Transverse colon (tissue), 4 donors: ENCODE data around the gene HSPB1.

ENCODE experiments used
- CTCF ChIP-seq, 5 experiments: fragments of 200-600 bp in 3 of 5; fragments of 450-650 bp in 2 of 5; sonication (generic) in 3 of 5; IDR thresholded peaks; 1 replicate in 2 of 5; 2 replicates in 3 of 5; pipeline ENCODE4 v1.5.1; 2016 to 2017; ENCODE audit warnings: antibody characterized with exemption in 5 of 5, inconsistent platforms in 3 of 5, mild to moderate bottlenecking in 2 of 5, moderate library complexity in 1 of 5
- EP300 ChIP-seq: sonication (generic); formaldehyde crosslinking; IDR thresholded peaks from one replicate; pipeline ENCODE4 v1.6.1; 2017; ENCODE audit warnings: antibody characterized with exemption, low read depth
- POLR2A ChIP-seq: fragments of 450-650 bp; IDR thresholded peaks from one replicate; pipeline ENCODE4 v1.6.1; 2016; ENCODE audit warnings: antibody characterized with exemption, mild to moderate bottlenecking, moderate library complexity
- POLR2AphosphoS5 ChIP-seq, 3 donors: sonication (generic); formaldehyde crosslinking; IDR thresholded peaks; one replicate each; pipeline ENCODE4 v1.6.1; 2016; ENCODE audit warnings: antibody characterized with exemption in 3 of 3

DNA sequence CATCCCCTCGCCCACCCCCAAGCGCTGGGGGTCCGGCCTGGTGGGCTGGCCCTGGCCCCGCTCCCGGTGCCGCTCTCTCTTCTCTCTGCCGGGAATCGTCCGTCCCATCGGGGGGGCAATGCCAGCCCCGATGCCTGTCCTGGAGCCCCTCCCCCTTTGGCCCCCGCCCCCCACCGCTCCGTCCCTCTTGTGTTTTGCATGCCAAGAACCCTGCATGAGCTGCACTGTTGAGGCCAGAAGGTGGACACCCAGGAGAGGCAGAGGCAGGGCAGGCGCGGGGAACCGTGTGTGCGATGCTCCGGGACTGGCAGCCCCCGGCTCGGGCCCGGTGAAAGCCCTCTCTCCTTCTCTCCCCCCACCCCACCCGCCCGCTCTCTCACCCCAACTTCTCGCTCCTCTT lies 22.1 kb upstream of the HSPB1 start:
- TF ChIP-seq CTCF (IDR thresholded peaks at IDR 0.05) = no peak
- TF ChIP-seq POLR2A = no peak
- no peak for TF ChIP-seq POLR2AphosphoS5 (IDR thresholded peaks at IDR 0.05)
- TF ChIP-seq EP300 = no peak
